ENCODE measurements around the gene SLC25A48.

- TF ChIP-seq EP300 (IDR thresholded peaks at IDR 0.05) (no peak), POLR2A (IDR thresholded peaks at IDR 0.05) (no peak)
Observed at GRCh38 chr5:135826221-135826525, 8.3 kb upstream of the SLC25A48 start.
